Measurements from ENCODE around the gene FGFBP1. TPM values are rescaled to one million over a fixed set of nuclear protein-coding genes. Genes with fewer than 3 reads are reported as not detected.

Gene FGFBP1
- polyA plus RNA-seq, 1 donor from 2014 or later: not detected

GRCh38 chr4:15956179-15956850 is 17.8 kb upstream of the FGFBP1 start:
- Histone ChIP-seq H3F3A (ENCODE audit: insufficient read depth, low read length, poor library complexity, severe bottlenecking) (no peaks in the 10 kb centered on the region), H3K36me3 (ENCODE audit: insufficient read depth, low read length) (no peaks in the 10 kb centered on the region), H3K4me3 (ENCODE audit: low read length) (no peak overlapping the region), H3K27me3 (ENCODE audit: insufficient read depth, low read depth, low read length) (no peaks in the 10 kb centered on the region), H3K79me2 (replicated peaks; ENCODE audit: insufficient read depth, low read length) (no peaks in the 10 kb centered on the region), H3K4me2 (ENCODE audit: low read length) (no peak overlapping the region), H3K9me2 (ENCODE audit: insufficient read depth, low read length) (no peaks in the 10 kb centered on the region), H3K9ac (ENCODE audit: low read length) (no peak overlapping the region), H3K27ac (ENCODE audit: low read length) (no peak overlapping the region), H3K9me3 (ENCODE audit: low read length) (no peaks in the 10 kb centered on the region), H4K20me1 (ENCODE audit: insufficient read depth) (no peaks in the 10 kb centered on the region), H2AFZ (ENCODE audit: low read depth, low read length) (no peak overlapping the region)
- peak; percentile 66 for TF ChIP-seq SMC3 (conservative IDR thresholded peaks at IDR 0.05; ENCODE audit: poor library complexity)
- no peak for TF ChIP-seq TAF1 (IDR thresholded peaks at IDR 0.05; ENCODE audit: low read depth)
- no peak for TF ChIP-seq POLR2AphosphoS5 (IDR thresholded peaks at IDR 0.05)
- no peak for TF ChIP-seq EZH2 (IDR thresholded peaks at IDR 0.05; ENCODE audit: borderline replicate concordance, insufficient read depth, low read length, poor library complexity, severe bottlenecking)
- TF ChIP-seq RAD21 (conservative IDR thresholded peaks at IDR 0.05): peak; percentile 60
- TF ChIP-seq MXI1 (conservative IDR thresholded peaks at IDR 0.05; ENCODE audit: poor library complexity, severe bottlenecking): no peak
- TF ChIP-seq, protein P1, sequence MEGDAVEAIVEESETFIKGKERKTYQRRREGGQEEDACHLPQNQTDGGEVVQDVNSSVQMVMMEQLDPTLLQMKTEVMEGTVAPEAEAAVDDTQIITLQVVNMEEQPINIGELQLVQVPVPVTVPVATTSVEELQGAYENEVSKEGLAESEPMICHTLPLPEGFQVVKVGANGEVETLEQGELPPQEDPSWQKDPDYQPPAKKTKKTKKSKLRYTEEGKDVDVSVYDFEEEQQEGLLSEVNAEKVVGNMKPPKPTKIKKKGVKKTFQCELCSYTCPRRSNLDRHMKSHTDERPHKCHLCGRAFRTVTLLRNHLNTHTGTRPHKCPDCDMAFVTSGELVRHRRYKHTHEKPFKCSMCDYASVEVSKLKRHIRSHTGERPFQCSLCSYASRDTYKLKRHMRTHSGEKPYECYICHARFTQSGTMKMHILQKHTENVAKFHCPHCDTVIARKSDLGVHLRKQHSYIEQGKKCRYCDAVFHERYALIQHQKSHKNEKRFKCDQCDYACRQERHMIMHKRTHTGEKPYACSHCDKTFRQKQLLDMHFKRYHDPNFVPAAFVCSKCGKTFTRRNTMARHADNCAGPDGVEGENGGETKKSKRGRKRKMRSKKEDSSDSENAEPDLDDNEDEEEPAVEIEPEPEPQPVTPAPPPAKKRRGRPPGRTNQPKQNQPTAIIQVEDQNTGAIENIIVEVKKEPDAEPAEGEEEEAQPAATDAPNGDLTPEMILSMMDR (IDR thresholded peaks at IDR 0.05; ENCODE audit: poor library complexity, severe bottlenecking): peak; percentile 61
- TF ChIP-seq REST (IDR thresholded peaks at IDR 0.05; ENCODE audit: borderline replicate concordance): no peak
- no peak for TF ChIP-seq EP300 (conservative IDR thresholded peaks at IDR 0.05; ENCODE audit: poor library complexity, severe bottlenecking)

- TF ChIP-seq, protein P1 (IDR thresholded peaks at IDR 0.05; ENCODE audit: poor library complexity, severe bottlenecking): no peak
- TF ChIP-seq REST (IDR thresholded peaks at IDR 0.05; ENCODE audit: borderline replicate concordance) (no peak), SMC3 (conservative IDR thresholded peaks at IDR 0.05; ENCODE audit: poor library complexity) (no peak), TAF1 (IDR thresholded peaks at IDR 0.05; ENCODE audit: low read depth) (no peak), POLR2AphosphoS5 (IDR thresholded peaks at IDR 0.05) (no peak), MXI1 (conservative IDR thresholded peaks at IDR 0.05; ENCODE audit: poor library complexity, severe bottlenecking) (no peak), RAD21 (conservative IDR thresholded peaks at IDR 0.05) (no peak), EZH2 (IDR thresholded peaks at IDR 0.05; ENCODE audit: borderline replicate concordance, insufficient read depth, low read length, poor library complexity, severe bottlenecking) (no peak), EP300 (conservative IDR thresholded peaks at IDR 0.05; ENCODE audit: poor library complexity, severe bottlenecking) (no peak)
Measured at GRCh38 chr4:15955670-15956069, 17.1 kb upstream of the FGFBP1 start.

More at GRCh38 chr4:15955670-15956069, 17.1 kb upstream of the FGFBP1 start:
- Histone ChIP-seq H3K9me3 (ENCODE audit: low read length) (no peaks in the 10 kb centered on the region), H4K20me1 (ENCODE audit: insufficient read depth) (no peaks in the 10 kb centered on the region), H3K27me3 (ENCODE audit: insufficient read depth, low read depth, low read length) (no peaks in the 10 kb centered on the region), H3F3A (ENCODE audit: insufficient read depth, low read length, poor library complexity, severe bottlenecking) (no peaks in the 10 kb centered on the region), H3K4me2 (ENCODE audit: low read length) (no peak overlapping the region), H3K79me2 (replicated peaks; ENCODE audit: insufficient read depth, low read length) (no peaks in the 10 kb centered on the region), H3K9ac (ENCODE audit: low read length) (no peak overlapping the region), H3K27ac (ENCODE audit: low read length) (no peak overlapping the region), H3K9me2 (ENCODE audit: insufficient read depth, low read length) (no peaks in the 10 kb centered on the region), H3K36me3 (ENCODE audit: insufficient read depth, low read length) (no peaks in the 10 kb centered on the region), H3K4me3 (ENCODE audit: low read length) (no peak overlapping the region), H2AFZ (ENCODE audit: low read depth, low read length) (no peak overlapping the region)

Measured in neural cell (in vitro differentiated cells).